Measurements from ENCODE around the gene GCN1. TPM values are rescaled to one million over a fixed set of nuclear protein-coding genes. Genes with fewer than 3 reads are reported as not detected.

Gene GCN1
- total RNA-seq, 2 experiments from 2014 or later: 101 to 110 TPM

DNA sequence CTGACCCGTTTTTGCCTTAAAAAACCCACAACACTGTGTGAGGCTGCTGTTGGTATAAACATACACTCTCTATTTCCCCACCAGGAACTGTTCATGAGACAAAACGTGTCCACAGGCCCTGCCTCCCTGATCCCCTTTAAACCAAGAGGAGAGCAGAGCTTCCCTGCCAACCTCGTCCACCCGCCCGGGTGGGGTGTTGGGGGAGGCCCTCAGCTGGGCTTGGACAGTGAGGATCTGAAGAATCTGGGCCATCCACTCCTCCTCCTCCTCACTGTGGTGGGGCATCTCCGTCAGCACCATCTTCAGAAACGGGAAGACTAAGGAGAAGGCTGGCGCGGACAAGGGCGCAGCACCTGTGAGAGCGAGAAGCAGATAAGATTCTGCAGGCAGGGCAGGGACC lies 36.8 kb downstream of the GCN1 start:
- POLR2A ChIA-PET: no interaction called here
- H3K9me3 Mint-ChIP-seq: no peaks in the 10 kb centered on the region
- no peaks in the 10 kb centered on the region for H3K27me3 Mint-ChIP-seq
- ATAC-seq (ENCODE audit: low read depth): no peak
- H3K4me1 Mint-ChIP-seq: peaks cover 5% of the 10 kb centered on the region
- no peak overlapping the region for H3K27ac Mint-ChIP-seq
- no peak overlapping the region for H3K4me3 Mint-ChIP-seq
- peaks cover 19% of the 10 kb centered on the region for H3K36me3 Mint-ChIP-seq
- no peak for DNase-seq

GRCh38 chr12:120156315-120157259 lies 37.9 kb downstream of the GCN1 start:
- DNase-seq (no peak), ATAC-seq (ENCODE audit: low read depth) (no peak)
- Mint-ChIP-seq H3K27ac (no peak overlapping the region), H3K4me3 (no peak overlapping the region), H3K27me3 (no peaks in the 10 kb centered on the region), H3K4me1 (peaks cover 5% of the 10 kb centered on the region), H3K9me3 (no peaks in the 10 kb centered on the region), H3K36me3 (peaks cover 15% of the 10 kb centered on the region)
- POLR2A ChIA-PET: no interaction called here

- ATAC-seq (ENCODE audit: low read depth): no peak
- no peak overlapping the region for H3K4me3 Mint-ChIP-seq
- POLR2A ChIA-PET: no interaction called here
- no peaks in the 10 kb centered on the region for H3K27me3 Mint-ChIP-seq
- peaks cover 5% of the 10 kb centered on the region for H3K4me1 Mint-ChIP-seq
- peaks cover 15% of the 10 kb centered on the region for H3K36me3 Mint-ChIP-seq
- no peaks in the 10 kb centered on the region for H3K9me3 Mint-ChIP-seq
- no peak overlapping the region for H3K27ac Mint-ChIP-seq
- no peak for DNase-seq
These were observed 39.4 kb downstream of the GCN1 start for GRCh38 chr12:120155072-120155471.

DNA sequence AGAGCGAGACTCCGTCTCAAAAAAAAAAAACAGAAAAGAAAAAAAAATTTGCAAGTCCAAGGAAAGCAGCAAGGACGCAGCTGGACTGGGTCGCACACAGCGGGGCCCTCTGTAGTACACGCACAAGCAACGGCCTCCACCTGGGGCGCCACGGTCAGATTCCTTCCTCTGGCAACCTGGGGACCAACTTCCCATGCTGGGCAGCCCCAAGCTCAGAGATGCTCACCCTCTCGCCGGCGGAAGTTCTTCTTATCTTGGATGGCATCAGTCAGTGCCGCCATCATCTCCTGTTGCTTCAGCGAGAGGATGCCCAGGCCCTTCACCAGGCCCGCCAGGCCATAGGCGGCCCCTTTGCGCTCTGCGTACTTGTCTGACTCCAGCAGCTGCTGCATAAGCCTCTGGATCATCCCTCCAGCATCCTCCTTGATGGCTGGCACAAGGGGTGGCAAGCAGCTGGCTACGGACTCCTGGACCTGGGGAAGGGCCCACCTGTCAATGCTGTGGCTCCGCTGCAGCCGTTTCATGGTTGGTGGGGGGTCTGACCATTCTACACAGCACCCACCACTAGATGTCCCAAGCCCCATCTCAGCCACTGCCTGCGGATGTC lies 43.5 kb downstream of the GCN1 start:
- no peaks in the 10 kb centered on the region for H3K27me3 Mint-ChIP-seq
- H3K27ac Mint-ChIP-seq: no peak overlapping the region
- H3K9me3 Mint-ChIP-seq: no peaks in the 10 kb centered on the region
- H3K4me1 Mint-ChIP-seq: no peaks in the 10 kb centered on the region
- POLR2A ChIA-PET: no interaction called here
- no peak for ATAC-seq (ENCODE audit: low read depth)
- no peak overlapping the region for H3K4me3 Mint-ChIP-seq
- no peak for DNase-seq
- peaks cover 3% of the 10 kb centered on the region for H3K36me3 Mint-ChIP-seq

DNA sequence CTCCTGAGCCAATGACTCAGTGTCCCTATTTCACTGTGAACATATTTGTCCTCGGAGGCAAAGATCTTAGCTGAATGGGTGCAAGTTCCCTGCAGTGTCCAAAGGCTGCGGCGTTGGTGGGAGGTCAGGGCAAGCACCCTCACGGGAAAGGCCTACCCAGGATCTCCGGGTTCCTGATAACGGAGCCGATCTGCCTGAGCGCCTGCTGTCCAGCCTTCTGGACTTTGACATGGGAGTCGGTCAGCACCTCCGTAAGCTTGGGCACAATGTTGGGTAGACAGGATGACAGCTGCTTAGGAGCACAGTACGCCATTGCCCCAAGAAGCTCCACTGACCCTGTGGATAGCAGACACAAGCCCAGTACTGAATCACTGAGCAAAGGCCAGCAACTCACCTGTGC lies 46.5 kb downstream of the GCN1 start:
- Mint-ChIP-seq H3K27me3 (no peaks in the 10 kb centered on the region), H3K4me3 (no peak overlapping the region), H3K9me3 (no peaks in the 10 kb centered on the region), H3K27ac (no peak overlapping the region), H3K4me1 (no peaks in the 10 kb centered on the region), H3K36me3 (peaks cover 6% of the 10 kb centered on the region)
- DNase-seq: no peak
- ATAC-seq (ENCODE audit: low read depth): no peak
- POLR2A ChIA-PET: no interaction called here

DNA sequence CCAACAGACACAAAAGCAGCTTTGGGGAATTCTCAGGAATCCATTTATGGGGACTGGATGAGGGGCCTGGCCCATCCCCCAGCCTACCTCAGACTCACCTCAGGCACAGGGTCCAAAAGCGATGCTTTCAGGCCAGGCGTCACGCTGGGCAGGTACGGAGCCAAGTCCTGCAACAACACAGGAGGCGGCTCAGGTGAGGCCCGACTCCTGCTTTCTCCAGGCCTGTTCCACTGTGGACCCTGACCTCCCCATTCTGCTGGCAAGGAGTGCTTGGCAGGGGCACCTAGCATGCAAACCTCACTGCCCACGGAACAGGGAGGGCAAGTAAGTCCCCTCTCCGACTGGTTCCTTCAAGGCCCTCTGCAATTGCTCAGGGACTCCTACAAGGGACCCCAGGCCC lies 49.4 kb downstream of the GCN1 start:
- Mint-ChIP-seq H3K9me3 (no peaks in the 10 kb centered on the region), H3K36me3 (peaks cover 21% of the 10 kb centered on the region), H3K4me1 (no peaks in the 10 kb centered on the region), H3K4me3 (no peak overlapping the region), H3K27me3 (no peaks in the 10 kb centered on the region), H3K27ac (no peak overlapping the region)
- POLR2A ChIA-PET: no interaction called here
- no peak for ATAC-seq (ENCODE audit: low read depth)
- no peak for DNase-seq

DNA sequence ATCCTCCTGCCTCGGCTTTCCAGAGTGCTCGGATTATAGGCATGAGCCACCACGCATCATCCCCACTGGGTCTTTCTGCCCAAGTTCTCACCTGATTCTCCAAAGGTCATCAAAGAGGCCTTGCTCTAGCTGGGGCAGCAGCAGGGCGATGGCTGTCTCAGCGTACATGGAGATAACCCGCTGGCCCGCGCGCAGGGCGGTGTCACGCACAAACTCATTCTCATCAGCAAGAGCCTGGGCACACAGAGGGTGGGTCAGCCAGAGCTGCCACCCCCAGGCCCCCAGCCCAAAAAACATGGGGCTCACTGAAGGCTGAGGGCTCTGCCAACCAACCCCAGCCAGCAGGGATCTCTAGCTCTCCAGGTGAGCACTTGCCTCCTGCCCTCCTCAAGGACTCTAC lies 50.3 kb downstream of the GCN1 start:
- H3K9me3 Mint-ChIP-seq: no peaks in the 10 kb centered on the region
- no peaks in the 10 kb centered on the region for H3K4me1 Mint-ChIP-seq
- H3K27me3 Mint-ChIP-seq: no peaks in the 10 kb centered on the region
- no peak overlapping the region for H3K4me3 Mint-ChIP-seq
- no peak overlapping the region for H3K27ac Mint-ChIP-seq
- POLR2A ChIA-PET: no interaction called here
- no peak for ATAC-seq (ENCODE audit: low read depth)
- H3K36me3 Mint-ChIP-seq: peaks cover 30% of the 10 kb centered on the region
- no peak for DNase-seq

DNA sequence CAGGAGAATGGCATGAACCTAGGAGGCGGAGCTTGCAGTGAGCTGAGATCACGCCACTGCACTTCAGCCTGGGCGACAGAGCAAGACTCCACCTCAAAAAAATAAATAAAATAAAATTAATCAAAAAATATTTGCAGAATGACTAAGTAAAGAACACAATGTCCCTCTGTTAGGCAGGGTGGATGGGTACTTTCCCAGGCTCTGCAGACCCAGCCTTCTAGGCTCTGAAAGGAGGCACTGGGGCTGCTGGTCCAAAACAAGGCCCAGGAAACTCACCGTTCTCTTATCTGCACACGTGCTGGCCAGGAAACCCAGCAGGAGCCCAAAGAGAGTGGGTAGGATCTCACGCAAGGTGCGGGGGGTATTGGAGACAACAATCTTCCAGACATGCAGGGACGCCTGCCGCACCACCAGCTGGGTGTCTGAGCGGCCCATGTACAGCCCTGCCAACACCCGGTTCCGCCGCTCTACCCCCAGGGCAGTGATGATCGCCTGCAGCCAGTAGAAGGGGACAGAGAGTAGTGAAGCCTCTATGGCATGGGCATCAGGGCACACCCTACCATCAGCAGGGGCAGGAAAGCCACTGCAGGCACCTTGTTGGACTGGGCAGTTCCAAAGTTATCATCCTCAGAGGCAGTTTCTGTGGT lies 52.2 kb downstream of the GCN1 start:
- DNase-seq (no peak), ATAC-seq (ENCODE audit: low read depth) (no peak)
- no peak overlapping the region for H3K27ac Mint-ChIP-seq
- H3K36me3 Mint-ChIP-seq: peaks cover 34% of the 10 kb centered on the region
- H3K9me3 Mint-ChIP-seq: no peaks in the 10 kb centered on the region
- no peak overlapping the region for H3K4me3 Mint-ChIP-seq
- no peaks in the 10 kb centered on the region for H3K4me1 Mint-ChIP-seq
- POLR2A ChIA-PET: no interaction called here
- no peaks in the 10 kb centered on the region for H3K27me3 Mint-ChIP-seq

DNA sequence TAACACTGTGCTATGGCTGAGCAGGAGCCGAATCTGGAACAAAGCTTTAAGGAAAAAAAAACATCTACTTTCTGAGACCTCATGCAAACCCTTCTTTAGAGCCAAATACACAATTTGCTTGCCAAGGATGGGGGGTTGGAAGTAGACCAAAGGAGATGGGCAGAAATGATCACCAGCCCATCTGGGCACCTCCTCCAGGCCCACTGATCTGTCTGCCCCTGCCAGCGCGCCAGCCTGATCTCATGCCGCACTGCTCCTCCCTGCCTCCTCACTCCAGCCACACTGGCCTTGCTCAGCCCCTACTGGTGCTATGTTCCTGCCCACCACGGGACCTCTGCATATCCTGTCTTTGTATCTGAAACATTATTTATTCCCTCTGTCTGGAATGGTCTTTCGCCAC lies 53.2 kb downstream of the GCN1 start:
- H3K27ac Mint-ChIP-seq: no peak overlapping the region
- H3K4me1 Mint-ChIP-seq: no peaks in the 10 kb centered on the region
- DNase-seq (no peak), ATAC-seq (ENCODE audit: low read depth) (no peak)
- POLR2A ChIA-PET: no interaction called here
- peaks cover 31% of the 10 kb centered on the region for H3K36me3 Mint-ChIP-seq
- H3K9me3 Mint-ChIP-seq: no peaks in the 10 kb centered on the region
- no peaks in the 10 kb centered on the region for H3K27me3 Mint-ChIP-seq
- H3K4me3 Mint-ChIP-seq: no peak overlapping the region

GRCh38 chr12:120140603-120141002 lies 53.9 kb downstream of the GCN1 start:
- Mint-ChIP-seq H3K27ac (no peak overlapping the region), H3K27me3 (no peaks in the 10 kb centered on the region), H3K36me3 (peaks cover 31% of the 10 kb centered on the region), H3K4me3 (no peak overlapping the region), H3K9me3 (no peaks in the 10 kb centered on the region), H3K4me1 (no peaks in the 10 kb centered on the region)
- no peak for DNase-seq
- POLR2A ChIA-PET: no interaction called here
- ATAC-seq (ENCODE audit: low read depth): no peak

DNA sequence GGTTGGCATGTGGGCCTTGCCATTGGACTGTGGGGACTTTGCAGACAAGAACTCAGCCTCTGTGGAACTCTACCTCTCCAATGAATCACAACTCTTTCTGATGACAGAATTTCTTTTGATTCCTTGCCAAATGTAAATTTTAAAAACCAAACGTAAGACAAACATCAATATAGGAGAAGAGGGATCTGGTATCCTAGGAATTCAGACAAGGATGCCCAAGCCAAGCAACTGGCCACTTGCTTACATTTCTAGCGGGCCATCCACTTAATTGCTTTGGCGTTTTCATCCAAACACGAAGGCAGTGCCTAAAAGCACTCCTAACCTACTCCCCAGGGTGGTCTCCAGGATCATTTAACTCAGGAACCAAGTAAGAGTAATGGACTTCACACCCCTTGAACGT lies 54.6 kb downstream of the GCN1 start:
- Mint-ChIP-seq H3K36me3 (peaks cover 32% of the 10 kb centered on the region), H3K9me3 (no peaks in the 10 kb centered on the region), H3K27me3 (no peaks in the 10 kb centered on the region), H3K4me1 (no peaks in the 10 kb centered on the region), H3K27ac (no peak overlapping the region), H3K4me3 (no peak overlapping the region)
- ATAC-seq (ENCODE audit: low read depth) (no peak), DNase-seq (no peak)
- POLR2A ChIA-PET: no interaction called here

GRCh38 chr12:120138366-120138765 lies 56.1 kb downstream of the GCN1 start:
- Mint-ChIP-seq H3K36me3 (peaks cover 31% of the 10 kb centered on the region), H3K4me1 (no peaks in the 10 kb centered on the region), H3K27ac (no peak overlapping the region), H3K9me3 (no peaks in the 10 kb centered on the region), H3K4me3 (no peak overlapping the region), H3K27me3 (no peaks in the 10 kb centered on the region)
- no peak for DNase-seq
- ATAC-seq (ENCODE audit: low read depth): no peak
- POLR2A ChIA-PET: interaction anchor here (1.3 kb wide), 1 partner anchor 11 kb away, joined by 3 read pairs; no protein-coding TSS in a partner anchor

- no peaks in the 10 kb centered on the region for H3K4me1 Mint-ChIP-seq
- no peaks in the 10 kb centered on the region for H3K9me3 Mint-ChIP-seq
- H3K36me3 Mint-ChIP-seq: peaks cover 31% of the 10 kb centered on the region
- H3K4me3 Mint-ChIP-seq: no peak overlapping the region
- DNase-seq (no peak), ATAC-seq (ENCODE audit: low read depth) (no peak)
- no peaks in the 10 kb centered on the region for H3K27me3 Mint-ChIP-seq
- no peak overlapping the region for H3K27ac Mint-ChIP-seq
- POLR2A ChIA-PET: no interaction called here
These were observed 56.7 kb downstream of the GCN1 start for GRCh38 chr12:120137833-120138232.
